ENCODE data around the gene RIPOR1.
"Not testable (repeated sequence)": the region's sequence is repeated elsewhere in the genome, so short reads cannot be mapped to it uniquely, and the experiment has no call there.

The RIPOR1 gene

DNA sequence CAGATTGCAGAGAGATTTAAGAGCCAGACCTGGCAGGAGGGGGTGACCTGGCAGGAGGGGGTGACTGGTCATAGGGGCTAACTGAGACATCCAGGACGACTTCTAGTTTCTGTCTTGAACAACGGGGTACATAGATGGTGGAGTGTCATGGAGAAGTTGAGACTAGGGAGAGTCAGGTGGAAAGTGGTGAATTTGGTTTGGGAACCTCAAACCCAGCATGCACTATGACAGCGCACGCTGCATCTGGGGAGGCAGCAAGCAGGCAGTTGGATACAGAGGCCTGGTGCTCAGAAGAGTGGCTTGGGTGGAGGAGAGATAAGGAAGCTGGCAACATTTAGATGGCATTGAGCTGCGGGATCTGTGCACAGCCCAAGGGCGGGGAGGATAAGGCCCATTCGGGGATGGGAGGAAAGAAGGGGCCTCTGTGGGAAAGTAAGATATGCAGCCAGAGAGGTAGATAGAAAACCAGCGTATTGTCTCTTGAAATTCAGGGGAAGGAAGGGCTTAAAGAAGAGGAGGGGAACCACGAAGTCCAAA, 4.5 kb downstream of the RIPOR1 start:
- Histone ChIP-seq H3K9me2 (replicated peaks; ENCODE audit: low read depth, low read length) (no peaks in the 10 kb centered on the region), H3K36me3 (ENCODE audit: insufficient read depth, low read length) (no peaks in the 10 kb centered on the region), H3K9me3 (ENCODE audit: insufficient read depth, low read depth, low read length) (no peaks in the 10 kb centered on the region), H3K79me2 (ENCODE audit: insufficient read depth, low read length) (peaks cover 25% of the 10 kb centered on the region; the same call in 1 of the 2 replicates), H4K20me1 (ENCODE audit: insufficient read depth, low read length, poor library complexity, severe bottlenecking) (peaks cover under 1% of the 10 kb centered on the region), H3K9ac (ENCODE audit: low read depth, low read length, poor library complexity, severe bottlenecking) (no peak overlapping the region), H3K4me3 (ENCODE audit: low read length, poor library complexity, severe bottlenecking) (no peak overlapping the region), H3K4me2 (ENCODE audit: low read depth, low read length, poor library complexity, severe bottlenecking) (no peak overlapping the region), H3F3A (ENCODE audit: low read depth) (0 out of 2 replicates have a peak, but pooled peaks cover 2% of the 10 kb centered on the region), H3K4me1 (ENCODE audit: insufficient read depth, low read length, poor library complexity, severe bottlenecking) (peaks cover 17% of the 10 kb centered on the region), H3K27me3 (ENCODE audit: insufficient read depth, low read length, poor library complexity, severe bottlenecking) (no peaks in the 10 kb centered on the region), H2AFZ (ENCODE audit: low read length) (no peak overlapping the region)
- TF ChIP-seq, protein P1, sequence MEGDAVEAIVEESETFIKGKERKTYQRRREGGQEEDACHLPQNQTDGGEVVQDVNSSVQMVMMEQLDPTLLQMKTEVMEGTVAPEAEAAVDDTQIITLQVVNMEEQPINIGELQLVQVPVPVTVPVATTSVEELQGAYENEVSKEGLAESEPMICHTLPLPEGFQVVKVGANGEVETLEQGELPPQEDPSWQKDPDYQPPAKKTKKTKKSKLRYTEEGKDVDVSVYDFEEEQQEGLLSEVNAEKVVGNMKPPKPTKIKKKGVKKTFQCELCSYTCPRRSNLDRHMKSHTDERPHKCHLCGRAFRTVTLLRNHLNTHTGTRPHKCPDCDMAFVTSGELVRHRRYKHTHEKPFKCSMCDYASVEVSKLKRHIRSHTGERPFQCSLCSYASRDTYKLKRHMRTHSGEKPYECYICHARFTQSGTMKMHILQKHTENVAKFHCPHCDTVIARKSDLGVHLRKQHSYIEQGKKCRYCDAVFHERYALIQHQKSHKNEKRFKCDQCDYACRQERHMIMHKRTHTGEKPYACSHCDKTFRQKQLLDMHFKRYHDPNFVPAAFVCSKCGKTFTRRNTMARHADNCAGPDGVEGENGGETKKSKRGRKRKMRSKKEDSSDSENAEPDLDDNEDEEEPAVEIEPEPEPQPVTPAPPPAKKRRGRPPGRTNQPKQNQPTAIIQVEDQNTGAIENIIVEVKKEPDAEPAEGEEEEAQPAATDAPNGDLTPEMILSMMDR (conservative IDR thresholded peaks at IDR 0.05; ENCODE audit: low read length) = no peak
- TF ChIP-seq EZH2phosphoT487 (IDR thresholded peaks at IDR 0.05; ENCODE audit: borderline replicate concordance) = no peak

DNA sequence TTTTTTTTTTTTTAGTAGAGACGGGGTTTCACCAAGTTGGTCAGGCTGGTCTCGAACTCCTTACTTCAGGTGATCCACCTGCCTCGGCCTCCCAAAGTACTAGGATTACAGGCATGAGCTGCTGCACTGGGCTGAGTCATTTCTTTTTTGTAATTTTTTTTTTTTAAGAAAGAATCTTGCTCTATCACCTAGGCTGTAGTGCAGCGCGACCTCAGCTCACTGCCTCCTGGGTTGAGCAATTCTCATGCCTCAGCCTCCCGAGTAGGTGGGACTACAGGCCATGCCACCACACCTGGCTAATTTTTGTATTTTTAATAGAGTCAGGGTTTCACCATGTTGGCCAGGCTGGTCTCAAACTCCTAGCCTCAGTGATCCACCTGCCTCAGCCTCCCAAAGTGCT, 5.4 kb downstream of the RIPOR1 start:
- not testable (repeated sequence) for H4K20me1 ChIP-seq (ENCODE audit: insufficient read depth, low read length, poor library complexity, severe bottlenecking); H3F3A ChIP-seq (ENCODE audit: low read depth); H3K9me2 ChIP-seq (replicated peaks; ENCODE audit: low read depth, low read length); H3K4me3 ChIP-seq (ENCODE audit: low read length, poor library complexity, severe bottlenecking); H3K36me3 ChIP-seq (ENCODE audit: insufficient read depth, low read length); H3K4me2 ChIP-seq (ENCODE audit: low read depth, low read length, poor library complexity, severe bottlenecking); H2AFZ ChIP-seq (ENCODE audit: low read length); H3K9ac ChIP-seq (ENCODE audit: low read depth, low read length, poor library complexity, severe bottlenecking); H3K27me3 ChIP-seq (ENCODE audit: insufficient read depth, low read length, poor library complexity, severe bottlenecking); H3K9me3 ChIP-seq (ENCODE audit: insufficient read depth, low read depth, low read length)
- peaks cover 34% of the 10 kb centered on the region; the same call in 1 of the 2 replicates for H3K79me2 ChIP-seq (ENCODE audit: insufficient read depth, low read length)
- peaks cover 26% of the 10 kb centered on the region for H3K4me1 ChIP-seq (ENCODE audit: insufficient read depth, low read length, poor library complexity, severe bottlenecking)

DNA sequence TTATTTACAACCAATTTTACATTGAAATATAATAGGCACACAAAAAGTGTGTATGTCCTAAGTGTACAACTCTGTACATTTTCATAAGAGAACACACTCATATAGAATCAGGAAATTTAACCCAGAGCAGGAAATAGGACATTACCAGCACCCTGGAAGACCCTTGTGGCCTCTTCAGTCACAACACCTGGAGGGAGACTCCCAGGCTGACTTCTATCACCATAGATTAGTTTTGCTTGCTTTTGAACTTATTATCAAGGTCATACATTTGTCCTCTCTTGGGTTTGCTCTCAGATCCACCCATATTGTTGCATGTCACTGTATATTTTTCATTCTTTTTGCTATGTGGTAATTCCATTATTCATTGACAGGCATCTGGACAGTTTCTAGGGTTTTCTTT, 5.8 kb downstream of the RIPOR1 start:
- Histone ChIP-seq H3F3A (ENCODE audit: low read depth) (peaks cover 4% of the 10 kb centered on the region; the same call in 1 of the 2 replicates), H3K9me2 (replicated peaks; ENCODE audit: low read depth, low read length) (no peaks in the 10 kb centered on the region), H3K9me3 (ENCODE audit: insufficient read depth, low read depth, low read length) (no peaks in the 10 kb centered on the region), H3K4me2 (ENCODE audit: low read depth, low read length, poor library complexity, severe bottlenecking) (no peak overlapping the region), H3K27me3 (ENCODE audit: insufficient read depth, low read length, poor library complexity, severe bottlenecking) (no peaks in the 10 kb centered on the region), H3K9ac (ENCODE audit: low read depth, low read length, poor library complexity, severe bottlenecking) (peak overlapping the region; percentile 20), H3K36me3 (ENCODE audit: insufficient read depth, low read length) (no peaks in the 10 kb centered on the region), H2AFZ (ENCODE audit: low read length) (no peak overlapping the region), H3K4me1 (ENCODE audit: insufficient read depth, low read length, poor library complexity, severe bottlenecking) (peaks cover 28% of the 10 kb centered on the region), H3K4me3 (ENCODE audit: low read length, poor library complexity, severe bottlenecking) (no peak overlapping the region), H3K79me2 (ENCODE audit: insufficient read depth, low read length) (peaks cover 35% of the 10 kb centered on the region; the same call in 1 of the 2 replicates), H4K20me1 (ENCODE audit: insufficient read depth, low read length, poor library complexity, severe bottlenecking) (peaks cover 14% of the 10 kb centered on the region)
- no peak for TF ChIP-seq EZH2phosphoT487 (IDR thresholded peaks at IDR 0.05; ENCODE audit: borderline replicate concordance)
- TF ChIP-seq, protein P1 (conservative IDR thresholded peaks at IDR 0.05; ENCODE audit: low read length) = 0 out of 2 replicates have a peak, but pooled peaks have one; percentile 22

DNA sequence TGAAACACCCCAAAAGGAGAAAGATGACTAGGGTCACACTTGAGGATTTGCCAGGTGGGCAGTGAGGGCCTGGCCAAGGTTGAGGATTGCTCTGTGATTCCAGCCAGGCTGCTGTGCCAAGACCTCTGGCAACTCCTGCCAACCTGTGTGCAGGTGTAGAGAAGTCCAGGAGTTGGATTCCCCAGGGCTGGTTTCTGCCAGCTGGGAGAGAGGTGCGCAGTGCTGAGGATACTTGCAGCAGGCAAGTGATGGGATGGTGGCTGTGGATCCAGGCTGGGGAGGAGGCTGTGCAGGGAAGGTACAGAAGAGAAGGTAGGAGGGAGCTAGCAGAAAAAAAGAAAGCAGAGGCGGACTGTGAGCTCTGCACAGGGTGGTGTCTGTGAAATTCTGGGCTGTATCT, 6.6 kb downstream of the RIPOR1 start:
- no peaks in the 10 kb centered on the region; the same call in 1 of the 2 replicates for H3K36me3 ChIP-seq (ENCODE audit: insufficient read depth, low read length)
- H2AFZ ChIP-seq (ENCODE audit: low read length) = no peak overlapping the region
- no peaks in the 10 kb centered on the region for H3K9me2 ChIP-seq (replicated peaks; ENCODE audit: low read depth, low read length)
- no peaks in the 10 kb centered on the region for H3K9me3 ChIP-seq (ENCODE audit: insufficient read depth, low read depth, low read length)
- no peaks in the 10 kb centered on the region for H3K27me3 ChIP-seq (ENCODE audit: insufficient read depth, low read length, poor library complexity, severe bottlenecking)
- H3K4me3 ChIP-seq (ENCODE audit: low read length, poor library complexity, severe bottlenecking) = no peak overlapping the region
- no peak overlapping the region for H3K4me2 ChIP-seq (ENCODE audit: low read depth, low read length, poor library complexity, severe bottlenecking)
- no peak for TF ChIP-seq EZH2phosphoT487 (IDR thresholded peaks at IDR 0.05; ENCODE audit: borderline replicate concordance)
- TF ChIP-seq, protein P1 (conservative IDR thresholded peaks at IDR 0.05; ENCODE audit: low read length) = no peak
- peaks cover 4% of the 10 kb centered on the region; the same call in 1 of the 2 replicates for H3F3A ChIP-seq (ENCODE audit: low read depth)
- peaks cover 30% of the 10 kb centered on the region; the same call in 1 of the 2 replicates for H3K79me2 ChIP-seq (ENCODE audit: insufficient read depth, low read length)
- peaks cover 28% of the 10 kb centered on the region for H3K4me1 ChIP-seq (ENCODE audit: insufficient read depth, low read length, poor library complexity, severe bottlenecking)
- H4K20me1 ChIP-seq (ENCODE audit: insufficient read depth, low read length, poor library complexity, severe bottlenecking) = peaks cover 14% of the 10 kb centered on the region
- H3K9ac ChIP-seq (ENCODE audit: low read depth, low read length, poor library complexity, severe bottlenecking) = peak overlapping the region; percentile 20
